GM19240 (cell line): ENCODE data around the gene UBE2D4.
"Not testable (repeated sequence)": the region's sequence is repeated elsewhere in the genome, so short reads cannot be mapped to it uniquely, and the experiment has no call there.

ENCODE experiments used
- DNase-seq: peaks from one replicate; pipeline ENCODE4 v3.0.0; 2011; ENCODE audit warnings: low spot score; ENCODE audit not compliant: insufficient read length

The UBE2D4 gene

DNA sequence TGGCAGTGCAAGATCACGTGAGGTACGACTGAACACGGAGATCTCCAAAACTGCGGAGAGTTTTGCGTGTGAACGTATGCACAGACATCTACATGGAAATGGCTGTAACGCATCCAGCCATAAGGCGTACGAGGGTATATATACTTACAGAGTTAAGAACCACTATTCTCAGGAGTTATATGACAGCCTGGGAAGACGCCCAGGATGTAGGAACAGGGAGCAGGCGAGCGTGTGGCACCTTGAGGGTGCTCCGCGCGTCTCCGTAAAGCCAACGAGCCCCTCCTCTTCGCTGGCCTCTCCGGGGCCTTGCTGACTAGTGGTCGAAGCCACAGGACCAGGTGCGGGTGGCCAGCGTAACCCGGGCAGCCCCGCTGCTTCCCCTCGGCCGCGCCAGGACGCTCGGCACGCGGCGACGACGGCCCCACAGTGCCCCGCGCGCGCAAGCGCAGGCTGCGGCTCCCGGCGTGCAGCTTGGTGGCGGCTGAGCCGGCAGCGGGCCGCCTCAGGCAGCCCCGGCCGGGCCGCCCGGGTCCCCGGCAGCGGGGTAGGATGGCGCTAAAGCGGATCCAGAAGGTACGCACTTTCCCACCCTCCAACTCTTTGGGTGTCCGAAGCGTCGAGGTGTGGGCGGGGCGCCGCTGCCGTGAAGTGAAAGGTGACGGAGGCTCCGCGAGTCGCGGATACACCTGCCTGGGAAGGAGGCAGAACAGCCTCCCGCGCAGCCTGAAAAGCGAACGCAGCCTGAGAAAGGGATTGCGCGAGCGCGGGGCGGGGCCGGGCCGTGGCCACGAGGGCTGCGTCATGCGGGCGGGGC is at the start of gene UBE2D4:
Gene UBE2D4 (plus strand): TSS at position 453 of the 814 bp plus-strand sequence. CDS start 97 bp downstream, at position 550.
- peak; percentile 89 for DNase-seq

DNA sequence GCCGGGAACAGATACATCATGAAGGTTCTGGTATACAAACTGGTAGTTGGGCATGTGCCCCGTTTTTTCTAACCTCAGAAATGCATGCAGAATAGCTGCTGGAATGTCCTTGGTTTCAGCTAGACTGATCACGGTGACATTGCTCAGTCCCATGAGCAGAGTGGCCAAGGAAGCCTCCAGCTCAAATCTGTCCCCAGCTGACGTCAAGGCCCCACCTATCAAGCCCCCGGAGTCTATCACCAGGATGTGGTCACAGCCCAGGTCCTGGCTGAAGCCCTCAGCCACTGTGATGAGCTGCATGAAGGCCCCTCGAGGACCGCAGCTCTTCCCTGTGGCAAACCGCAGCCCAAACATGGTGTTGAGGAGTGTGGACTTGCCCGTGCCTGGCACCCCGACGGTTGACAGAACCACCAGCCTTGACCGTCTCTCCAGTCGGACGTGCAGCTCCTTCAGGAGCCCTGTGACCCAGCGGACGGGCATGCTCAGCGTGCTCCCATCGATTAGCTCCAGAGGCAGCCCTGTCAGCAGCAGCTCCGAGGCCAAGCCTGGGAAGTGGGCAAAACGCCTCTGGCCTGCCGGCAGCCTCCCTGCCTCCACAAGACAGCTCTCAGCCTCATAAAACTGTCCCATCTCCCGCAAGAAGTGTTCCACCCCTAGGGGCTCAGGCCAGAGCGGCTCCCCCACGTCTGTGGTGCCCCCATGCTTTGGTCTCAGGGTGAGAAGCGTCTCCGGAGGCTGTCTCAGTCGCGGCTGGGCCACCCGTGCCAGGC is 49.1 kb upstream of the UBE2D4 start:
- no peak for DNase-seq

DNA sequence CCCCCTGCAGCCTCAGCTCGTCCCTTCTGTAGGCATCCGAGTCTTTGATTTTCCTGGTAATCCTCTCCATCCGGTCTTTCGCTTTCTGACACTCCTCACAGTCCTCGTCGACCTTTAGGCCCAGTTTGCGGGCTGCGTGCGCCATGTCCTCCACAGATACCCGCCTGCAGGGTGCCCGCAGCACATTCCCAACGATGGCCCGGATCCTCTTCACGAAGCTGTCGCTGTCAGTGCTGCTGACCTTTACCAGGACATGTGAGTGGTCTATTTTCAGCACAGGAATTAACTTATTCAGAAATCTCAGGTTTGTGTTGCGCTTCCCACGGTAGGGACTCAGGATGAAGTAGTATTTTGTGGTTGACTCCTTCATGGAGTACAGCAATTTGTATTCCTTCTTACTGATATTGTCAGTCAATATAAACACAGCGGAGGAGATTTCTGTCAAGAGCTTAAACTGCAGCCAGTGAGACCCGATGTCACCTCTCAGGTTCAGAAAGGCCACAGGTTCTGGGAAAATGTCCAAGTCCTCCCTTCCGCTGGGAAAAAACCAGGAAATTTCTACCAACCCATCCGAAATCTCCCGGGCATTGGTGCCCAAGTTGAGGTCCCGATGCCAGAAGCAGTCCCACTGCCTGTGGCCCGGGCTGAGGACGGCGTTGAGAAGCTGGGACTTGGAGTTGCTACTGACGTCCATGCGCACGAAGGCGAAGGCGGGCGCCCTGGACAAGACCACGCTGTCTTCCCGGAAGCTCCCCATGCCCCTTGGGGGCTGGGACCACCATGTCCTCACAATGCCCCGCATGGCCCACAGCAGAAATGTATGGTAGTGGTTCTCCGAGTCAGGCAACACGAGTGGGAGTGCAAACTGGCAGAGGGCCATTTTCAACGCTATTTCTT is 48.0 kb upstream of the UBE2D4 start:
- DNase-seq = no peak

- no peak for DNase-seq
Measured at GRCh38 chr7:43878867-43879266, 47.4 kb upstream of the UBE2D4 start.

DNA sequence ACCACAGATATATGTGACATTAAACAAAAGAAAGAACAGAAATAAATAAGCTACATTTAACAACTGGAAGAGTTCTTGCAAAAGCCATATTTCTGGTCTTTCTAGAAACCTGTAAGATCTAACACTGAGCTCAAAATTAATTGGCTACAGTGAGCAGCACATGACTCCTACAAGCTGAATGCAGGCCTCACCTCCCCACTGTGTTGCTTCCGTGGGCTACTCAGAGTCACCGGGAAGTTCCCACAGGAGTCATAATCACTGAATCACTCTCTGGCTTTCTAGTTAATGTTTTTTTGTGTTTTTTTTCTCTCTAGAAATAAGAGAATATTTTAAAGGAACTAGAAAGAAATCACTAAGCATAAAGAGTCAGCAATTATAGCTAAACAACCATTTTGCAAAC is 46.8 kb upstream of the UBE2D4 start:
- DNase-seq = no peak

GRCh38 chr7:43880596-43880995 is 45.6 kb upstream of the UBE2D4 start:
- DNase-seq = no peak

DNA sequence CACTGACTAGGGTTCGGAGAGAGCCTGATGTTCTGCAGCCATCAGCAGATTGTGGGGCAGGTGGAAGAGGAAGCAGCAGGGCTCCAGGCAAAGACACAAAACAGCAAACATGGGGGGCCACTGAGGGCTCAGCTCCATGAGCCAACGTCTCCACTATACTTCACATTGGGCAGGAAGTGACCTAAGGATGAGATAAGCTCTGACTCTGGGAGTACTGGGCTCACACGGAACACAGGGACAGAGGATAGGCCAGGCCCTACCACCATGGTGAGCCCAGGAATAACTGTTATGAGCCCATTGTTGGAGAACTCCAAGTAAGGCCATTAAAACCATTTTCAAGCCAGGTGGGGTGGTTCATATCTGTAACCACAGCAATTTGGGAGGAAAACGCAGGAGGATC is 42.0 kb upstream of the UBE2D4 start:
- no peak for DNase-seq

- DNase-seq = no peak
Measured at GRCh38 chr7:43884617-43885016, 41.6 kb upstream of the UBE2D4 start.

- no peak for DNase-seq
Measured at GRCh38 chr7:43888993-43889945, 37.0 kb upstream of the UBE2D4 start.

DNA sequence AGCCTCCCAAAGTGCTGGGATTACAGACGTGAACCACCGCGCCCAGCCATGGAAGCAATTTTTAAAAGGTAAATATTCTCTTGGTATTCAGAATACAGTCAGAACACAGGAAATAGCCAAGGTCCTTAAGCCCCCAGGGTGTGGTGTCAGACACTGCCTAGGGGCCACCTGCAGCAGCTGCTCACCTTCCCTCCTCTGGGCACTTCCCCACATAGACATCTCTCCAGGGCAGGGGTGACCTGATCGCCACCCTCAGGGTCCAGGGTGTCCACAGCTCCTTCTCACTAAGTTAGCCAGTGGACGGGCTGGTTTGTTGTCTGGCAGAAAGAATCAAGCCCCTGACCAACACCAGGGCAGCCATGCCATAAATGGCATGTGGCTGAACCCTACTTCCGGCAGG is 35.8 kb upstream of the UBE2D4 start:
- DNase-seq = no peak

DNA sequence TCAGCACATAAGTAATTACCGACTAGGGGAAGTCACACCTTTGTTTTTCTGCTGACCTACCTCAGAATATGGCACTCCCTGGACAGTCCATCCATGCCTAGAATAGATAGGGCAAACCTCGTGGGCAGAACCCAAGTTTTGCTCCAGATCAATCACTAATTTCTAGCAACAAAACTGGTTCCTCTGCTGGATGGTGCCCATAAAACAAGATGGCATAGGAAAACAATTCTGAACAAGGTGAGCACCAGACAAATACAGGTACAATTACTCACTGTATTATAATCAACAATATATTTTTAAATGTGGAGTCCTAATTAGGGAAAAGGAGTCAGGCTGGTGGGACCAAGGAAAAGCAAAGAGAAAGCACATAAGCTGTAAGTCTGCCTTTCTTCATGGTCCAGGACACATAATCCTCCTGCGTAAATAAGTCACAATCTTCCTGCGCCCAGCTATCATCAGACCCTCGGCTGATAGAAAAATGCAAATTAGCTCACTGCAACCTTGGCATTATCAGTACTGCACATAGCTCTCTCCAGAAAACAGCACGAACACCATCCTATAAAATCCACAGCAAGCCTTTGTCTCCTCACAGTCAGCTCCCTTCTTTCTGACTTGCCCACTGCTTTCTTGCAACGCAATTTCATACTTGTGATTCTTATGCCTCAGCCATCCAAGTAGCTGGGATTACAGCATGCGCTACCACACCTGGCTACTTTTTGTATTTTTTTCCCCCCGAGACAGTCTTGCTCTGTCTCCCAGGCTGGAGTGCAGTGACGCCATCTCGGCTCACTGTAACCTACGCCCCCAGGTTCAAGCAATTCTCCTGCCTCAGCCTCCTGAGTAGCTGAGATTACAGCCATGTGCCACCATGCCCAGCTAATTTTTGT is 34.9 kb upstream of the UBE2D4 start:
- DNase-seq = no peak

DNA sequence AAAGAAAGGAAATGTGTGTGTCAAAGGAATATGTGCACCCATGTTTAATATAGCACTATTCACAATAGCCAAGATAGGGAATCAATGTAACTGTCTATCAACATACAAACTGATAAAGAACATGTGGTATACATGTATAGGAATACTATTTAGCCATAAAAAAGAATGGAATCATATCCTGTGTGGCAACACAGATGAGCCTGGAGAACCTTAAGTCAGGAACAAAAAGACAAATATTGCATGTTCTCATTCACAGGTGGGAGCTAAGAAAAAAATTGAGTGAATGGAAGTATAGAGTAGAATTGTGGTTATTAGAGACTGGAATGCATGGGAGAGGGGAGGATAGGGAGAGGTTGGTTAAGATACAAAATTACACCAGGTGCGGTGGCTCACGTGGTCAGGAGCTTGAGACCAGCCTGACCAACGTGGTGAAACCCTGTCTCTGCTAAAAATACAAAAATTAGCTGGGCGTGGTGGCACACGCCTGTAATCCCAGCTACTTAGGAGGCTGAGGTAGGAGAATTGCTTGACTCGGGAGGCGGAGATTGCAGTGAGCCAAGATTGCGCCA is 30.3 kb upstream of the UBE2D4 start:
- DNase-seq = no peak

GRCh38 chr7:43898571-43898970 is 27.7 kb upstream of the UBE2D4 start:
- DNase-seq = not testable (repeated sequence)

GRCh38 chr7:43902542-43903054 is 23.6 kb upstream of the UBE2D4 start:
- DNase-seq = no peak

DNA sequence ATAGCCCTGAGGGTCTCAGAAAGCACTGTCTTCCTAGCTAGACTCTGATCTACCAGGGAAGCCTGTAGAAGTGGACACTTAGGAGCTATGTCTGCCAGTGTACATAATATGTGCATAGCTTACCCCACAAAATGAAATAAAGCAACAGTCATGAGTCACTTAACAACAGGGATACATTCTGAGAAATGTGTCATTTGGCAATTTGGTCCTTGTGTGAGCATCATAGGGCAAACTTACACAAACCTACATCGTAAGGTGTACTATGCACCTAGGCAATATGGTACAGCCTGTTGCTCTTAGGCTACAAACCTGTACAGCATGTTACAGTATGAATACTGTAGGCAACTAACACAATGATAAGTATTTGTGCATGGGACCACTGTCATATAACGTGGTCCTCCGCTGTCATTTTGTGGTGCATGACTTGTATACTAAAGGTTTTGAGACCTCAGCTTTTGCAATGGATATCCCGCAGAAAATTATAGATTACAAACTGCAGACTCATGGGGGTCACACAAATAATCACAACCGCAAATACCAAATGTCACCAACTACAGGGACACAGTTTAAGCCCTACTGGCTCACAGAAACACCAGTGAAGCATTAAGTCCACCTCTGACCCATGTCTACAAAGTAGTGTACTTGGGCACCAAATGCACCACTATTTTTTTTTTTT is 21.6 kb upstream of the UBE2D4 start:
- DNase-seq = no peak

- no peak for DNase-seq
Measured at GRCh38 chr7:43905209-43905946, 20.9 kb upstream of the UBE2D4 start.

DNA sequence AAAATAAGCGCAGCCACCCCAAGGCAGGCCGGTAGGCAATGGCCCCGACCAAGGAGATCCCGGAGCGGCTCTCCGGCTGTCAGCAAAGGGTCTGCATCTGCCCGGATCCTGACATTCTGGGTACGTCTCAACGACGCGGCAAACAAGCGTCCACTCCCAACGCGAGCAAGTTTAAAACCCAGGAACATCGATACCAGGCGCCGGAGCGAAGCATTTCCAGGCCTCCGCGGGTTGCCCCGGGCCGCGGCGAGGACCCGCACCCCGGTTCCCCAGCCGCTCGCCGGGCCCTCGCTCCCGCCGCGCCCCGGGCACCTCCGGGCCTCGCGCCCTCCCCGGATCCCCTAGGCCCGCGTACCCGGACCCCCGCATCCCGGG is 20.3 kb upstream of the UBE2D4 start:
- DNase-seq = peak; percentile 33
